GM10266 (cell line): Measurements from ENCODE around the gene SLC52A1.
"Not testable (repeated sequence)": the region's sequence is repeated elsewhere in the genome, so short reads cannot be mapped to it uniquely, and the experiment has no call there.

Experiments
- DNase-seq: peaks from one replicate; pipeline ENCODE4 v3.0.0; 2012; ENCODE audit errors: extremely low spot score
- CTCF ChIP-seq: IDR thresholded peaks from 2 replicates; pipeline ENCODE4 v1.5.1; 2012; ENCODE audit warnings: mild to moderate bottlenecking, low read depth; ENCODE audit not compliant: control insufficient read depth, insufficient read depth; ENCODE audit errors: missing control alignments

SLC52A1 gene

DNA sequence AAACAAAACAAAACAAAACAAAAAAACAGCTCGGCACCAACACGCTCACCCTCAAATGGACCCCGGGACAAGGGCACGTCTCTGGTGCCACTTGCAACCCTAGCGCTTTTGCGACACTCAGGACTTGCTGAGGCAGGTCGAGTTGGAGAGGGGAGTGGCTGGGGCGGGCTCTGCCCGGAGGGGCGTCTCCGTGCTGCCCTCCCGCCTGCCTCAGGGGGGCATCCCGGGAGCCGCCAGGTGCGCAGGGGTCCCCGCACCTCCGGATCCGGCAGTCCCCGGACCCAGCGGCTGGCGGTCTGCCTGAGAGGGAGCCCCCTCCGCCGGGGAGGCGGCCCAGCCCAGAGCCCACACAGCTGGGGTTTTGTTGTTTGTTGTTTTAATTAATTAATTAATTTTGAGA lies at the start of gene SLC52A1:
Gene SLC52A1, minus strand, starts transcription at position 112 of the 400 bp plus-strand sequence. CDS start 820 bp downstream, outside the sequence.
- TF ChIP-seq CTCF, result no peak
- no peak for DNase-seq

GRCh38 chr17:5080591-5080990 lies 45.4 kb upstream of the SLC52A1 start:
- DNase-seq, result no peak
- no peak for TF ChIP-seq CTCF

DNA sequence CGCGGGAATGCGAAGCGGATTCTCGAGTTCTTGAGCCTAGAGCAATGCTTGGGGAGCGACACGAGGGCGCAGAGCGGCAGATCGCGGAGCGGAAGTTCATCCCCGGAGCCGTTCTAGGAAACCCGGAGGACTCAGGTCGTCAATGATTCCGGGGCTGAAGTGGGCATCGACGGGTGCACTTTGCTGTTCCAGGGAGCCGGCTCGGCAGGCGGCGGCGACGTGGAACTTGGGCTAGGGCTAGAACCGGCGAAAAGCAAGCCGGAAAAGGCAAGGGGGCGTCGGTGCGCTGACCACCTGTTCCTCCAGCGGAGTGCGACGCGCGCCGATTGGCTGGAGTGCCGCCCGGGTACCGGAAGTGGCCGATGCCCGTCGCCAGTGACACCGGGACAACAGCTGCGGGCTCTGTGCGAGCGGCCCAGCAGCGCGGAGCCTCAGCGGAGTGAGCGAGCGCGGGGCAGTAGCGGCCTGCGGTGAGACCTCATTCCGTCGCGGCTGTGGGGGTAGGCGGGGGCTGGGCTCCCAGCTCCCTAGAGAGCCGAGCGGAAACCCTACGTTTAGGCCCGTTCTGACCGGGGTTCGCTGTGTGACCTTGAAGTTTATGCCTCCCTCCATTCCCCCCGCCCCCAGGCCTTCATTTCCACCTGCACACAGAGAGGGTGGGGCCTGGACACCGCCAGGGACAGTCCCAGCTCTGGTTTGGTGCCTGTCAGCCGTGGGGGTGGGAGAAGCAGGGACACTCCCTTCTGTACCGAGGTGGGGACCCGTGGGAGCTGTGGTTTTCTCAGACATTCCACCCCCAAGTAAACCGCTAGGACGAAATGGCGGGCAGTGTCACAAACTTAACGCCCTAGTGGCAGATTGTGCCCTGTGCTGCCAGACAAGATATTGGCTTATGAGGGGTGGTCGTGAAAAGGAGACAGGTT lies 43.1 kb upstream of the SLC52A1 start, which contains the start of gene ZFP3:
Gene ZFP3, plus strand, starts transcription at position 362 of the 923 bp plus-strand sequence. CDS start 13,038 bp downstream, outside the sequence.
- peak; percentile 82 for DNase-seq
- TF ChIP-seq CTCF, result no peak

- no peak for DNase-seq
- TF ChIP-seq CTCF, result no peak
These were observed 42.5 kb upstream of the SLC52A1 start for GRCh38 chr17:5077781-5078105.

GRCh38 chr17:5077275-5077674 lies 42.0 kb upstream of the SLC52A1 start:
- DNase-seq, result not testable (repeated sequence)

GRCh38 chr17:5075472-5075871 lies 40.2 kb upstream of the SLC52A1 start:
- not testable (repeated sequence) for DNase-seq

DNA sequence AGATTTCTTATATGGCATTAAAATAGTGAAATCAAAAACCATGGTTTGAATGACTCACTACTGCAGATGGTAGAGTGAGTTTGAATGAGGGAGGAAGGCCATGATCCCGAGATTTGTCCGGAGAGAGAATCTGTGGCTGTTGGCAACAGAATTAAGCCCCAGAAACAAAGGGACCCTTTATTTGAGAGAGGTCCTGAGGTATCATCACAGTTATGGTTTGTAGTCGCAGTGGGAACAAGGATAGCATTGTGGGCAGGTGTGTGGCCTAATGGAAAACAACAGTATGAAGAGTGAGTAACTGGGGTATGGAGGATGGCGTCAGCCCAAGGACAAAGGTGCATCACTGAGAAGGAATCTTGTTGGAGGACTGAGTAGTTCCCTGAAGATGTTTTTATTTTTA lies 34.5 kb upstream of the SLC52A1 start:
- no peak for TF ChIP-seq CTCF
- no peak for DNase-seq

- TF ChIP-seq CTCF, result no peak
- no peak for DNase-seq
These were observed 33.0 kb upstream of the SLC52A1 start for GRCh38 chr17:5068236-5068635.
